ENCODE results near the gene PLEKHA5.

GRCh38 chr12:19214020-19214419, 84.5 kb downstream of the PLEKHA5 start:
- TF ChIP-seq CTCF (IDR thresholded peaks at IDR 0.05; ENCODE audit: low read depth, low read length, poor library complexity, severe bottlenecking) (no peak), EZH2phosphoT487 (IDR thresholded peaks at IDR 0.05; ENCODE audit: borderline replicate concordance, low read length) (no peak)
